ENCODE measurements around the gene CHERP. TPM values are rescaled to one million over a fixed set of nuclear protein-coding genes. Genes with fewer than 3 reads are reported as not detected.
"Not testable (repeated sequence)": the region's sequence is repeated elsewhere in the genome, so short reads cannot be mapped to it uniquely, and the experiment has no call there.

The CHERP gene
- total RNA-seq, 4 donors from 2014 or later, result 11.4 to 26.4 (median 22.4) TPM

GRCh38 chr19:16509141-16510061 lies 32.8 kb downstream of the CHERP start:
- no peaks in the 10 kb centered on the region for H3K27me3 ChIP-seq
- TF ChIP-seq CTCF (IDR thresholded peaks at IDR 0.05) (no peak), POLR2A (IDR thresholded peaks at IDR 0.05) (no peak)
- no peaks in the 10 kb centered on the region for H3K9me3 ChIP-seq
- H3K4me3 ChIP-seq, result no peak overlapping the region
- peaks cover 0 to 15% (median 0%) of the 10 kb centered on the region in 3 donors for H3K36me3 ChIP-seq
- no peak for DNase-seq
- no peaks in the 10 kb centered on the region for H3K4me1 ChIP-seq
- H3K27ac ChIP-seq, result peak overlapping the region in 1 of 4 donors; percentile 5

- Histone ChIP-seq H3K9me3 (no peaks in the 10 kb centered on the region), H3K4me3 (no peak overlapping the region), H3K4me1 (no peaks in the 10 kb centered on the region), H3K36me3 (peaks cover 0 to 19% (median 0%) of the 10 kb centered on the region in 3 donors), H3K27ac (no peak overlapping the region), H3K27me3 (no peaks in the 10 kb centered on the region)
- TF ChIP-seq CTCF (IDR thresholded peaks at IDR 0.05), result no peak
- no peak for TF ChIP-seq POLR2A (IDR thresholded peaks at IDR 0.05)
- DNase-seq, result no peak
These were observed 33.7 kb downstream of the CHERP start for GRCh38 chr19:16508546-16508945.

GRCh38 chr19:16506961-16507360 lies 35.3 kb downstream of the CHERP start:
- DNase-seq, result no peak
- TF ChIP-seq CTCF (IDR thresholded peaks at IDR 0.05) (no peak), POLR2A (IDR thresholded peaks at IDR 0.05) (no peak)
- H3K4me3 ChIP-seq, result no peak overlapping the region
- no peaks in the 10 kb centered on the region for H3K27me3 ChIP-seq
- H3K36me3 ChIP-seq, result peaks cover 0 to 16% (median 0%) of the 10 kb centered on the region in 3 donors
- H3K4me1 ChIP-seq, result no peaks in the 10 kb centered on the region
- H3K9me3 ChIP-seq, result no peaks in the 10 kb centered on the region
- no peak overlapping the region for H3K27ac ChIP-seq

GRCh38 chr19:16506161-16506560 lies 36.1 kb downstream of the CHERP start:
- H3K27ac ChIP-seq, H3K27me3 ChIP-seq, H3K4me1 ChIP-seq, H3K4me3 ChIP-seq, DNase-seq, H3K9me3 ChIP-seq: not testable (repeated sequence)
- H3K36me3 ChIP-seq, result peaks cover 0 to 17% (median 0%) of the 10 kb centered on the region in 3 donors

GRCh38 chr19:16504271-16504670 lies 38.0 kb downstream of the CHERP start:
- TF ChIP-seq CTCF (IDR thresholded peaks at IDR 0.05) (no peak), POLR2A (IDR thresholded peaks at IDR 0.05) (no peak)
- Histone ChIP-seq H3K9me3 (no peaks in the 10 kb centered on the region), H3K4me1 (no peaks in the 10 kb centered on the region), H3K36me3 (peaks cover 0 to 10% (median 0%) of the 10 kb centered on the region in 3 donors), H3K27ac (no peak overlapping the region), H3K27me3 (no peaks in the 10 kb centered on the region), H3K4me3 (no peak overlapping the region)
- no peak for DNase-seq

GRCh38 chr19:16497837-16498236 lies 44.4 kb downstream of the CHERP start:
- TF ChIP-seq CTCF (IDR thresholded peaks at IDR 0.05), result no peak
- no peak for TF ChIP-seq POLR2A (IDR thresholded peaks at IDR 0.05)
- H3K27ac ChIP-seq, result no peak overlapping the region
- peaks cover 0 to 8% (median 2%) of the 10 kb centered on the region in 4 donors for H3K4me1 ChIP-seq
- no peaks in the 10 kb centered on the region for H3K27me3 ChIP-seq
- DNase-seq, result no peak
- no peak overlapping the region for H3K4me3 ChIP-seq
- H3K9me3 ChIP-seq, result no peaks in the 10 kb centered on the region
- peaks cover 0 to 3% (median 0%) of the 10 kb centered on the region in 3 donors for H3K36me3 ChIP-seq

Data from Peyer's patch (tissue), 4 donors.